Measurements from ENCODE around the gene GRB7.

The GRB7 gene

GRCh38 chr17:39711851-39712250 lies 25.9 kb upstream of the GRB7 start:
- no peak overlapping the region for H3K4me3 ChIP-seq (ENCODE audit: low read length)
- DNase-seq (ENCODE audit: low read depth) = no peak
- no peak for TF ChIP-seq CTCF (conservative IDR thresholded peaks at IDR 0.05; ENCODE audit: low read length)

GRCh38 chr17:39714234-39714633 lies 23.5 kb upstream of the GRB7 start:
- H3K4me3 ChIP-seq (ENCODE audit: low read length) = no peak overlapping the region
- no peak for DNase-seq (ENCODE audit: low read depth)
- TF ChIP-seq CTCF (conservative IDR thresholded peaks at IDR 0.05; ENCODE audit: low read length) = no peak

GRCh38 chr17:39715375-39716072 lies 22.2 kb upstream of the GRB7 start:
- no peak for TF ChIP-seq CTCF (conservative IDR thresholded peaks at IDR 0.05; ENCODE audit: low read length)
- no peak for DNase-seq (ENCODE audit: low read depth)
- H3K4me3 ChIP-seq (ENCODE audit: low read length) = no peak overlapping the region

- TF ChIP-seq CTCF (conservative IDR thresholded peaks at IDR 0.05; ENCODE audit: low read length) = no peak
- DNase-seq (ENCODE audit: low read depth) = no peak
- H3K4me3 ChIP-seq (ENCODE audit: low read length) = no peak overlapping the region
Measured at GRCh38 chr17:39716073-39716818, 21.5 kb upstream of the GRB7 start.

GRCh38 chr17:39716879-39717536 lies 20.7 kb upstream of the GRB7 start:
- TF ChIP-seq CTCF (conservative IDR thresholded peaks at IDR 0.05; ENCODE audit: low read length) = no peak
- no peak for DNase-seq (ENCODE audit: low read depth)
- H3K4me3 ChIP-seq (ENCODE audit: low read length) = no peak overlapping the region

- H3K4me3 ChIP-seq (ENCODE audit: low read length) = no peak overlapping the region
- no peak for DNase-seq (ENCODE audit: low read depth)
- TF ChIP-seq CTCF (conservative IDR thresholded peaks at IDR 0.05; ENCODE audit: low read length) = no peak
Measured at GRCh38 chr17:39717660-39718059, 20.1 kb upstream of the GRB7 start.
